ENCODE data around the gene MAP1B. TPM values are rescaled to one million over a fixed set of nuclear protein-coding genes. Genes with fewer than 3 reads are reported as not detected.

MAP1B gene
- polyA plus RNA-seq, 1 donor (not counting 4 experiments of a cell fraction or from before 2014, with no cell fraction given) = 3.3 TPM

DNA sequence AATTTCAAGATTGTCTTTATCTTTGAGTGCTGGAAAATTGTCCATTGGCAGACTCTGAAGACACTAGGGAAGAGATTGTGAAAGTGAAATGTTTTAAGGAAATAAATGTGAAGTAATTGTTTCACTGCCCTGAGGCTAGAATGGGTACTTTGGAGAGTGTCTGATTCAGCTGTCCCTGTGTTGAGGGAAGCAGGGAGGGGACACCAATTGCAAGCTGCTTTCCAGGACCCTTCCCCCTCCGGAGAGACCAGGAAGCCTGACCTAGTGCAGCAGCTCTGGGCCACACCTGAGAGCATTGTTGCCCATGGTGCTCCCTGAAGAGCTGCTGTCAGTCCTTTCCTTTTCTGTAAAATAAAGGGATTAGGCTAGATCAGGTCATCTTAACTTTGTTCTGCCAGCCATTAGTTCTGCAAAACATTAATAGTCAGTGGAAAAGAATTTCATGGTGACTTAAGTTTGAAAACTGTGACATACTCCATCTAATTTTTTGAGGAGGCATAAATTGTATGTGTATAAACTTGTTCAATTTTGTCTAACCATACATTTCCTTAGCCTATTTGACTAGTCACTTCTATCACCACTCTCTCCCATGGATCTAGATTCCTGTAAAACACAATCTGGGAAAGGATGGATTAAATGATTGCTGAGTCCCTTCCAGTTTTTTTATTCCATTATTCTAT is 18.8 kb downstream of the MAP1B start:
- Histone ChIP-seq H3K36me3 (ENCODE audit: control insufficient read depth in 2 of 2, extremely low read depth in 1 of 2, insufficient read depth in 2 of 2, low read length in 2 of 2) (no peaks in the 10 kb centered on the region), H3K4me2 (ENCODE audit: control insufficient read depth, extremely low read depth, insufficient read depth, low read depth, low read length) (peak overlapping the region; percentile 30), H3K4me1 (ENCODE audit: control insufficient read depth, extremely low read depth, insufficient read depth, low read length) (peaks cover 12% of the 10 kb centered on the region), H3K4me3 (ENCODE audit: control insufficient read depth in 2 of 3, extremely low read depth in 1 of 3, insufficient read depth in 2 of 3, low read depth in 1 of 3, low read length in 3 of 3) (no peak overlapping the region), H2AFZ (ENCODE audit: control insufficient read depth, low read length) (no peak overlapping the region), H4K20me1 (ENCODE audit: control insufficient read depth, extremely low read depth, insufficient read depth, low read length) (no peaks in the 10 kb centered on the region), H3K27ac (ENCODE audit: control insufficient read depth, insufficient read depth, low read length) (no peak overlapping the region), H3K9me1 (ENCODE audit: control insufficient read depth, extremely low read depth, insufficient read depth, low read length) (no peaks in the 10 kb centered on the region), H3K79me2 (ENCODE audit: control insufficient read depth, insufficient read depth, low read length) (no peaks in the 10 kb centered on the region), H3K9me3 (ENCODE audit: control insufficient read depth, low read depth, low read length) (no peaks in the 10 kb centered on the region), H3K27me3 (ENCODE audit: control insufficient read depth, extremely low read depth, insufficient read depth, low read length) (no peaks in the 10 kb centered on the region), H3K9ac (ENCODE audit: control insufficient read depth, extremely low read depth, insufficient read depth, low read length) (no peak overlapping the region)
- dilution Hi-C loops (cut with MboI; ENCODE audit: extremely low pct_ligation_motif_present, low sequenced_read_pairs) = no loop called here
- DNase-seq (ENCODE audit: low read depth, low spot score) (no peak), FAIRE-seq (peak; percentile 59)
- TF ChIP-seq, protein P1, sequence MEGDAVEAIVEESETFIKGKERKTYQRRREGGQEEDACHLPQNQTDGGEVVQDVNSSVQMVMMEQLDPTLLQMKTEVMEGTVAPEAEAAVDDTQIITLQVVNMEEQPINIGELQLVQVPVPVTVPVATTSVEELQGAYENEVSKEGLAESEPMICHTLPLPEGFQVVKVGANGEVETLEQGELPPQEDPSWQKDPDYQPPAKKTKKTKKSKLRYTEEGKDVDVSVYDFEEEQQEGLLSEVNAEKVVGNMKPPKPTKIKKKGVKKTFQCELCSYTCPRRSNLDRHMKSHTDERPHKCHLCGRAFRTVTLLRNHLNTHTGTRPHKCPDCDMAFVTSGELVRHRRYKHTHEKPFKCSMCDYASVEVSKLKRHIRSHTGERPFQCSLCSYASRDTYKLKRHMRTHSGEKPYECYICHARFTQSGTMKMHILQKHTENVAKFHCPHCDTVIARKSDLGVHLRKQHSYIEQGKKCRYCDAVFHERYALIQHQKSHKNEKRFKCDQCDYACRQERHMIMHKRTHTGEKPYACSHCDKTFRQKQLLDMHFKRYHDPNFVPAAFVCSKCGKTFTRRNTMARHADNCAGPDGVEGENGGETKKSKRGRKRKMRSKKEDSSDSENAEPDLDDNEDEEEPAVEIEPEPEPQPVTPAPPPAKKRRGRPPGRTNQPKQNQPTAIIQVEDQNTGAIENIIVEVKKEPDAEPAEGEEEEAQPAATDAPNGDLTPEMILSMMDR (optimal IDR thresholded peaks at IDR 0.05 in 1 of 3, IDR thresholded peaks at IDR 0.05 in 1 of 3, conservative IDR thresholded peaks at IDR 0.05 in 1 of 3; ENCODE audit: extremely low read depth in 1 of 3, insufficient read depth in 2 of 3, low read length in 3 of 3) = no peak
- no peak for TF ChIP-seq EZH2 (IDR thresholded peaks at IDR 0.05; ENCODE audit: low read length)

DNA sequence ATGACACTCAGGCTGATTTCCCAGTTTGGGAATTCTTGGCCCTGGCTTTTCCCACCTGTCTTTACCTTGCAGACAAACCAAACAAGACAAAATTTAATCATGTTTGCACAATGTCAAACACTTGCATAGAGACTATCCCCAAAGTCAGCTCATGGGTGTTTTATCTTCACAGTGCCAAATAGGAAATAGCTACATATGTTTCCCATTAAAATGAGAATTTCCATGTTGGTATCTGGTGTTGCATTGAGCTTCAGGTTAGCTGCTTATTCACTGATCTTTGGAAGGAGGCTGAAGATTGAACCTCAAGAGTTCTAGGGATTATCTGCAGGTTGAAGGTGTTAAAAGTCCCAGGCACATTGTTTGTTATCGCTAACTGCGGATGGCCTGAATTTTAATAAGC is 19.5 kb downstream of the MAP1B start:
- H3K79me2 ChIP-seq (ENCODE audit: control insufficient read depth, insufficient read depth, low read length) = no peaks in the 10 kb centered on the region
- dilution Hi-C loops (cut with MboI; ENCODE audit: extremely low pct_ligation_motif_present, low sequenced_read_pairs) = no loop called here
- DNase-seq (ENCODE audit: low read depth, low spot score) = no peak

More for the DNA sequence above, 19.5 kb downstream of the MAP1B start:
- Histone ChIP-seq H4K20me1 (ENCODE audit: control insufficient read depth, extremely low read depth, insufficient read depth, low read length) (no peaks in the 10 kb centered on the region), H3K9me1 (ENCODE audit: control insufficient read depth, extremely low read depth, insufficient read depth, low read length) (no peaks in the 10 kb centered on the region), H3K4me1 (ENCODE audit: control insufficient read depth, extremely low read depth, insufficient read depth, low read length) (peaks cover 12% of the 10 kb centered on the region), H3K36me3 (ENCODE audit: control insufficient read depth in 2 of 2, extremely low read depth in 1 of 2, insufficient read depth in 2 of 2, low read length in 2 of 2) (no peaks in the 10 kb centered on the region), H3K27me3 (ENCODE audit: control insufficient read depth, extremely low read depth, insufficient read depth, low read length) (no peaks in the 10 kb centered on the region), H3K9ac (ENCODE audit: control insufficient read depth, extremely low read depth, insufficient read depth, low read length) (no peak overlapping the region), H2AFZ (ENCODE audit: control insufficient read depth, low read length) (no peak overlapping the region), H3K4me2 (ENCODE audit: control insufficient read depth, extremely low read depth, insufficient read depth, low read depth, low read length) (no peak overlapping the region), H3K27ac (ENCODE audit: control insufficient read depth, insufficient read depth, low read length) (no peak overlapping the region), H3K9me3 (ENCODE audit: control insufficient read depth, low read depth, low read length) (no peaks in the 10 kb centered on the region), H3K4me3 (ENCODE audit: control insufficient read depth in 2 of 3, extremely low read depth in 1 of 3, insufficient read depth in 2 of 3, low read depth in 1 of 3, low read length in 3 of 3) (no peak overlapping the region)
- peak; percentile 26 for FAIRE-seq
- TF ChIP-seq, protein P1 (optimal IDR thresholded peaks at IDR 0.05 in 1 of 3, IDR thresholded peaks at IDR 0.05 in 1 of 3, conservative IDR thresholded peaks at IDR 0.05 in 1 of 3; ENCODE audit: extremely low read depth in 1 of 3, insufficient read depth in 2 of 3, low read length in 3 of 3) = no peak
- TF ChIP-seq EZH2 (IDR thresholded peaks at IDR 0.05; ENCODE audit: low read length) = no peak
